Spleen (tissue), 7 donors: ENCODE data around the gene LRRC59.

Experiments used
- CTCF ChIP-seq, 11 experiments: fragments of 200-600 bp in 7 of 11; fragments of 450-650 bp in 4 of 11; sonication (generic) in 4 of 11; IDR thresholded peaks in 8 of 11; conservative IDR thresholded peaks in 3 of 11; 1 replicate in 7 of 11; 2 replicates in 4 of 11; pipeline versions ENCODE4 v1.4.0 to v1.8.0; 2016 to 2021; ENCODE audit warnings: antibody characterized with exemption in 11 of 11, inconsistent platforms in 4 of 11, mild to moderate bottlenecking in 1 of 11
- POLR2A ChIP-seq, 3 donors: fragments of 450-650 bp; IDR thresholded peaks; one replicate each; pipeline ENCODE4 v1.5.1; 2017; ENCODE audit warnings: antibody characterized with exemption in 3 of 3, mild to moderate bottlenecking in 1 of 3
- POLR2AphosphoS5 ChIP-seq, 3 donors: sonication (generic); formaldehyde crosslinking; IDR thresholded peaks; one replicate each; pipeline ENCODE4 v1.5.1; 2017; ENCODE audit warnings: antibody characterized with exemption in 3 of 3
- donor health status: DM: no; HTN: no; CAD: no; lungs with moderate emphysema.
- donor health status: DM: no; HTN: no; CAD: no.
- donor health status: DM: no; HTN: no; CAD: no.

- TF ChIP-seq POLR2A (IDR thresholded peaks at IDR 0.05) (peak in 2 of 3 donors; percentile 59 to 74), CTCF (IDR thresholded peaks at IDR 0.05 in 8 of 11, conservative IDR thresholded peaks at IDR 0.05 in 3 of 11) (peak; percentile 99 to 100 (median 99)), POLR2AphosphoS5 (IDR thresholded peaks at IDR 0.05) (peak; percentile 98 to 99 (median 99))
Measured at GRCh38 chr17:50397111-50397918, at the start of gene LRRC59.
